Spleen (tissue), 7 donors: Measurements from ENCODE around the gene PTTG1IP.

ENCODE experiments used
- CTCF ChIP-seq, 11 experiments: fragments of 200-600 bp in 7 of 11; fragments of 450-650 bp in 4 of 11; sonication (generic) in 4 of 11; IDR thresholded peaks in 8 of 11; conservative IDR thresholded peaks in 3 of 11; 1 replicate in 7 of 11; 2 replicates in 4 of 11; pipeline versions ENCODE4 v1.4.0 to v1.8.0; 2016 to 2021; ENCODE audit warnings: antibody characterized with exemption in 11 of 11, inconsistent platforms in 4 of 11, mild to moderate bottlenecking in 1 of 11
- POLR2A ChIP-seq, 3 donors: fragments of 450-650 bp; IDR thresholded peaks; one replicate each; pipeline ENCODE4 v1.5.1; 2017; ENCODE audit warnings: antibody characterized with exemption in 3 of 3, mild to moderate bottlenecking in 1 of 3
- donor health status: DM: no; HTN: no; CAD: no; lungs with moderate emphysema.
- donor health status: DM: no; HTN: no; CAD: no.
- donor health status: DM: no; HTN: no; CAD: no.

DNA sequence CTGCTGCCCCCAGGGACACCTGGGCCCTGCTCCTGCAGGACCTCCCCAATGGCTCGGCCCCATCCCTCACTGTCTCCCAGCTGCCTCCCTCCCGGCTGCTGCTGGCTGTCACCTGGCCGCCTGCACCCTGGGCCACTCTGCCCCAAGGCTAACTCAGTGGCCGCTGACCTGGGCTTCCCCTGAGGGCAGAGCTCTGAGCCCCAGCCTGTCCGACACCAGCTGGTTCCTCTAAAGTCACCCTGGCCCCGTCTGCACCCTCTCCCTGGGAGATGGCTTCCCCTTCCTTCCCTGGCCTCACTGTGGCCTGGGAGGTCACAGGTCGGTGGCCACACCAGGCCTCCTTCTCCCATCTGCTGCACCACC is 32.2 kb upstream of the PTTG1IP start:
- TF ChIP-seq POLR2A (IDR thresholded peaks at IDR 0.05), result no peak
- no peak for TF ChIP-seq CTCF (IDR thresholded peaks at IDR 0.05 in 8 of 11, conservative IDR thresholded peaks at IDR 0.05 in 3 of 11)
